Daoy (cell line): ENCODE results near the gene SPATA33. TPM values are rescaled to one million over a fixed set of nuclear protein-coding genes. Genes with fewer than 3 reads are reported as not detected.

Experiments used
- DNase-seq: peaks from one replicate; pipeline ENCODE4 v3.0.0-alpha.2; 2015; ENCODE audit warnings: low read depth
- total RNA-seq: library from RNA; depleted of rRNA; stranded (reverse); fragments of >200 nt; shearing (Covaris generic); gene quantifications from 2 replicates; pipeline ENCODE4 v1.2.3, GENCODE V29; 2014; rRNA removed

The SPATA33 gene
- total RNA-seq, 1 experiment from 2014 or later = 6.7 TPM

DNA sequence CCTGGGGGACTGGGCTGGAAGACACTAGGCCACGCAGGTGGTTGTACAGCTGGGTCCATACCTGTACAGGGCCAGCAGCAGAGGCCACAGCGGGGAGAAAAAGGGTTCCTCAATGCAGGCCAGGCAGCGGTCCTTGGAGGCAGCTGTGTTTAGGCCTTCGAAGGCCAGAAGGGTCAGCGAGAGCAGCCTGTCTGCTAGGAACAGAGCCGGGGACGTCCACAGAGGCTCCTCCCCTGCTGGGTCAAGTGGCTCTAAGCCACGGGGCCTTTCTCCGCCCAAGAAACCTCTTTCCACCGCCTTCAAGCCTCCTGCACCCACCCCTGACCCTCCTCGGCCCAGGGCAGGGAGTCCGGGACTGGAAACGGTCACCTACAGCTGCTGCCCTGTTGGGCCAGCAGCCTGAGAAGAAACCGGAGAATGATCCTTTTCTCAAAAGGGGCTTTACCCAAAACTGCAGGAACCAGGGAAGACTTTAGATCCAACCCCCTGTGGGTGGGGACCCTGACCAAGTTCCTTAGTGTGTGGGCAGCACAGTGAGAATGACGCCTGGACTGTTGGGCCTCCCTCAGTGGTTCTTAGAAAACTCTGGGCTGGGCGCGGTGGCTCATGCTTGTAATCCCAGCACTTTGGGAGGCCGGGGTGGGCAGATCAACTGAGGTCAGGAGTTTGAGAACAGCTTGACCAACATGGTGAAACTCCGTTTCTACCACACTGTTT lies 52.2 kb downstream of the SPATA33 start:
- DNase-seq = no peak

GRCh38 chr16:89710709-89711564 lies 53.3 kb downstream of the SPATA33 start:
- DNase-seq = no peak

DNA sequence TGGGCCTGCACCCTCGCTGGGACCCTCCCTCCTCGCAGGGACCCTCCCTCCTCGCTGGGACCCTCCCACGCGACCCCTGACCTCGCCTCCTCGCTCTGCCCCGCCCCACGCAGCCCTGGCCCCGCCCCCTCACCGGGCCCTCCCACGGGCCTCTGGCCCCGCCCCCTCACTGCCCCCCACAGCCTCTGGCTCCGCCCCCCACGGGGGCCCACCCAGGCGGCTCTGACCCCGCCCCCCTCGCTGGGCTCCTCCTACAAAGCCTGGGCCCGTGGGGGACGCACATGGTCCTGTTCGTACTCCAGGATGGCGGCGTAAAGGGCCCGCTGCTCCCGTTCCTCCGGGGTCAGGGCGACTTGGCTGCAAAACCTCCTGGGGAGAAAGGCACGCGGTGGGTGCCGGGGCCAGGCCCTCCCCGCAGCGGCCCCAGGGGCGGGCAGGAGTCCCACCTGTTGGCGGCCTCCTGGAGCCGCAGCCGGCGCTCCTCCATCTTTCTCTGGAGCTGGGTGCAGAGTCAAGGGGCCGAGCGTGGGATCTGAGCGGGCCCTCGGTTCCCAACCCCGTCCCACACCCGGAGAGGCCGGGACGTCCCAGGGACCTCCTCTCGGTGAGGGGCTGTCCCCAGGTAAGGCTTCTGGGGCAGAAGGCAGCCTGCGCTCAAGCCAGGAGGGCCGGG lies 54.1 kb downstream of the SPATA33 start:
- peak; percentile 63 for DNase-seq

- DNase-seq = no peak
Measured at GRCh38 chr16:89712274-89712781, 54.7 kb downstream of the SPATA33 start.

DNA sequence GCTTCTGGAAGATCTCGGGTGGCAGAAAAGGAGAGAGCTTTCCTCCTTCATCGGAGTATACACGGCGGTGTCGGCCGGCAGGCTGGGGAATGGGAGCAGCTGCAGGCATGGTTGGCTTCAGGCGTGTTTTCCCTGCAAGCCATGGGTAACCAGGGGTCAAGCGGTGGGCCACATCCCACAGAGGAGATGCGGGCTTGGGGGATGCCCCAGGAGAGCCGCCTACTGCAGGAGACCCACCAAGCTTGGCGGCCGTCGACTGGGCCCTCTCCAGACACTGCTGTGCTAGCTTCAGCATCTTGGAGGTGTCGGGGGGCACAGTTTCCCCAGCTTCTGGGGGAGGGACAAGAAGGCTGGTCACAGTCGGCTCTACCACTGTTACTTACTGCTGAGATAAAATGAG lies 58.9 kb downstream of the SPATA33 start:
- no peak for DNase-seq

DNA sequence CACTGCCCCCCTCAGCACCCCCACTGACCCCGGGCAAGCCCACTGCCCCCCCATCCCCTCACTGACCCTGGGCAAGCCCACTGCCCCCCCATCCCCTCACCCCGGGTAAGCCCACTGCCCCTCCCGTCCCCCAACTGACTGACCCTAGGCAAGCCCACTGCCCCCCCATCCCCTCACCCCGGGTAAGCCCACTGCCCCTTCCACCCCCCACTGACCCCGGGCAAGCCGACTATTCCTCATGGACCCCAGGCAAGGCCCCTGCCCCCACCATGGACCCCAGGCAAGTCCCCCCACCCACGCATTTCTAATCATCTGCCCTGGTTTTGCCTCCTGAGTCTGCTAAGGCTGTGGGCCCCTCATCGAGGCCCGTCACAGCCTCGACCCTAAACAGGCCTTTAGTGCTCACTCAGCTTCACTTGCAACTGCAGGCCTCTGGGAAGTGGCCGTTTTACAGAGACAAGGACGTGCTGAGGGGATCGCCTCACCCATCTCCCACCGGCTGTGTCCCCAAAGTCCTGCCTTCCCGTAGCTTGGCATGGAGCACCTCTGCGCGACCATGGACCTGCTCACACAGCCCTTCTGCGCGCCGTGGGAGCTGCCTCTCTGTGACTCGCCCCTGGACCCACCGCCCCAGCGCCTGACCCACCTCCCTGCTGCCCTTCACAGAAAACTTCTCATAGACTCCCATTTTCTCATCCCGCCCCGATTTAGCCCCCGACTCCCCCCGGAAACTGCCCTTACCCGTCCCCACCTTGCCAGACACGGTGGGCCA lies 59.5 kb downstream of the SPATA33 start:
- no peak for DNase-seq

DNA sequence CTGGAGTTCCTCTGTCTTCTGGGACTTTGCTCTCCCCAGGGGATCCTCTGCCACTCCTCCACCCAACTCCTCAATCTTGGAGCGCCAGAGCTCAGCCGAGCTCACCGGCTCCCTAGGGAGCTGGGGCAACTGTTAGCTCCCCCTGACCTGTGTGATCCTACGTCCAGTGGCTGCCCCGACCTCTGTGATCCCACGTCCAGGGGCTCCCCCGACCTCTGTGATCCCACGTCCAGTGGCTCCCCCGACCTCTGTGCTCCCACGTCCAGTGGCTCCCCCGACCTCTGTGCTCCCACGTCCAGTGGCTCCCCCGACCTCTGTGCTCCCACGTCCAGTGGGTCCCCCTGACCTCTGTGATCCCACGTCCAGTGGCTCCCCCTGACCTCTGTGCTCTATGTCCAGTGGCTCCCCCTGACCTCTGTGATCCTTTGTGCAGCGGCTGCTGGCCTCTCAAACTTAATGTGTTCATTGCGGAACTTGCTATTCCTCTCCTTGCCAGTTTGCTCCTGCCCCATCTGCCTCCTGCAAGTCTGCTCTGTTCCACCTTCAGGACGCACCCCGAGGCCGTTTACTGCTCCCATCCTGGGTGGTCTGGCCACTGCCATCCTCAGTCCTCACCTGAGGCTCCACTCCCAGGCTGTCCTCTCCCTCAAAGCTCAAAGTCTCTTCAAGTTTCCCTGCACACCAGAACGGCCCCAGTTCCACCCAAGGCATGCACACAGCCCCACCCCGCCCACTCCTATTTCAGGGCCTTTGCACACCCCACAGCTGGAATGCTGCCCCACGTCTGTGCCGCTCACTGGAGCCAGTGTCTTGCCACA lies 60.3 kb downstream of the SPATA33 start:
- no peak for DNase-seq

Other genes with a start within 250 kb of the SPATA33 start
- gene ANKRD11, start 167.3 kb upstream of the SPATA33 start, total RNA-seq = 21.5 and 27.8 TPM in 2 replicates
- 43.1 and 49.9 TPM in 2 replicates for gene SPG7, start 149.4 kb upstream of the SPATA33 start, total RNA-seq
- 4,474 and 4,750 TPM in 2 replicates for gene RPL13, start 97.2 kb upstream of the SPATA33 start, total RNA-seq
- gene CPNE7, start 82.1 kb upstream of the SPATA33 start, total RNA-seq = 2.6 and 3.4 TPM in 2 replicates
- gene DPEP1, start 44.2 kb upstream of the SPATA33 start, total RNA-seq = 0.09 TPM in 1 of 2 replicates, not detected in the other
- 69.7 and 80.2 TPM in 2 replicates for gene CHMP1A, start 128 bp upstream of the SPATA33 start, total RNA-seq
- 9.9 and 11.4 TPM in 2 replicates for gene CDK10, start 28.9 kb downstream of the SPATA33 start, total RNA-seq
- 5.4 and 8.6 TPM in 2 replicates for gene SPATA2L, start 43.9 kb downstream of the SPATA33 start, total RNA-seq
- gene VPS9D1, start 63.1 kb downstream of the SPATA33 start, total RNA-seq = 3.3 and 4.7 TPM in 2 replicates
- 7.2 and 10.3 TPM in 2 replicates for gene ZNF276, start 63.7 kb downstream of the SPATA33 start, total RNA-seq
- 33.5 and 36.6 TPM in 2 replicates for gene FANCA, start 158.8 kb downstream of the SPATA33 start, total RNA-seq
- 6.3 and 7.7 TPM in 2 replicates for gene SPIRE2, start 170.6 kb downstream of the SPATA33 start, total RNA-seq
- gene TCF25, start 215.8 kb downstream of the SPATA33 start, total RNA-seq = 59.8 and 63.6 TPM in 2 replicates